A673 (cell line): ENCODE results near the gene ZNF80.

Experiments used
- EZH2 ChIP-seq: fragments of 200-600 bp; sonication (generic); IDR thresholded peaks from 2 replicates; pipeline ENCODE4 v1.6.1; 2017; ENCODE audit warnings: borderline replicate concordance, low read depth, mild to moderate bottlenecking, mixed read lengths, antibody characterized with exemption, low read length; ENCODE audit not compliant: poor library complexity, severe bottlenecking
- TF ChIP-seq, protein P1 (sequence below): fragments of 300-800, 200-600 bp; sonication (generic); conservative IDR thresholded peaks from 2 replicates; pipeline ENCODE4 v1.5.1; 2017; ENCODE audit warnings: low read depth, mild to moderate bottlenecking, antibody characterized with exemption, low read length, moderate library complexity, mixed read lengths

DNA sequence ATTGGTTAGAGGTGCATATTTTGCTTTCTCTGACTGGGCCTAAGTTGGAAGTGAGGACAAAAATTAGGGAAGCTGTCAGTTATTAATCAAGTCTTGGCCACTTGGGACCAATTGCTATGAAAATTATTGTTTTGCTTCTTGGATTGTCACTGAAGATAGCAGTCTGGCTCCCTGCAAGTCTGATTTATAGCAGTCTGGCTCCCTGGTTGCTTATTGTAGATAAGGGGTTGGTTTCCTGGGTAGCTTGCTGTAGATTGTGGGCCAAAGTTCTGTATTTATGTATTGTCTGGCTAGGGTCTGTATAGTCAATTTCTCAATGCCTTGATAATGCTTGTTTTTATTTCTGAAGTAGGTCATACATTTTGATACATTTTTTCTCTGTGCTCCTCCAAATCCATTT lies 45.2 kb downstream of the ZNF80 start:
- TF ChIP-seq, protein P1, sequence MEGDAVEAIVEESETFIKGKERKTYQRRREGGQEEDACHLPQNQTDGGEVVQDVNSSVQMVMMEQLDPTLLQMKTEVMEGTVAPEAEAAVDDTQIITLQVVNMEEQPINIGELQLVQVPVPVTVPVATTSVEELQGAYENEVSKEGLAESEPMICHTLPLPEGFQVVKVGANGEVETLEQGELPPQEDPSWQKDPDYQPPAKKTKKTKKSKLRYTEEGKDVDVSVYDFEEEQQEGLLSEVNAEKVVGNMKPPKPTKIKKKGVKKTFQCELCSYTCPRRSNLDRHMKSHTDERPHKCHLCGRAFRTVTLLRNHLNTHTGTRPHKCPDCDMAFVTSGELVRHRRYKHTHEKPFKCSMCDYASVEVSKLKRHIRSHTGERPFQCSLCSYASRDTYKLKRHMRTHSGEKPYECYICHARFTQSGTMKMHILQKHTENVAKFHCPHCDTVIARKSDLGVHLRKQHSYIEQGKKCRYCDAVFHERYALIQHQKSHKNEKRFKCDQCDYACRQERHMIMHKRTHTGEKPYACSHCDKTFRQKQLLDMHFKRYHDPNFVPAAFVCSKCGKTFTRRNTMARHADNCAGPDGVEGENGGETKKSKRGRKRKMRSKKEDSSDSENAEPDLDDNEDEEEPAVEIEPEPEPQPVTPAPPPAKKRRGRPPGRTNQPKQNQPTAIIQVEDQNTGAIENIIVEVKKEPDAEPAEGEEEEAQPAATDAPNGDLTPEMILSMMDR, result no peak
- TF ChIP-seq EZH2, result no peak
